ENCODE data around the gene WNK4. TPM values are rescaled to one million over a fixed set of nuclear protein-coding genes. Genes with fewer than 3 reads are reported as not detected.

Gene WNK4
- total and polyA plus RNA-seq, 9 of the 15 experiments (the other 6 are each of a cell fraction or from before 2014, with no cell fraction given), result 0.32 to 25.8 (median 4.5) TPM

- TF ChIP-seq USF2 (CRISPR knock-in tag; IDR thresholded peaks at IDR 0.05), result no peak
- no peak for TF ChIP-seq GATAD2B (IDR thresholded peaks at IDR 0.05; ENCODE audit: borderline replicate concordance)
- TF ChIP-seq PHF20 (IDR thresholded peaks at IDR 0.05; ENCODE audit: partially characterized antibody), result no peak
- TF ChIP-seq ZBTB8A (IDR thresholded peaks at IDR 0.05; ENCODE audit: partially characterized antibody), result no peak
- peak; percentile 79 for TF ChIP-seq CTBP1 (IDR thresholded peaks at IDR 0.05; ENCODE audit: borderline replicate concordance)
- no peak for TF ChIP-seq MXI1 (IDR thresholded peaks at IDR 0.05; ENCODE audit: low read depth, low read length)
- TF ChIP-seq TAF1 (IDR thresholded peaks at IDR 0.05; ENCODE audit: control insufficient read depth, extremely low read depth, insufficient read depth, low read length, severe bottlenecking), result peak; percentile 58
- TF ChIP-seq TRIM24 (IDR thresholded peaks at IDR 0.05), result peak in 1 of 2 experiments; percentile 55; a peak in 2 of 4 replicates
- no peak for TF ChIP-seq SMAD3 (CRISPR knock-in tag; conservative IDR thresholded peaks at IDR 0.05)
- TF ChIP-seq TFE3 (CRISPR knock-in tag; IDR thresholded peaks at IDR 0.05), result no peak
- TF ChIP-seq E2F5 (CRISPR knock-in tag; IDR thresholded peaks at IDR 0.05), result 0 out of 2 replicates have a peak, but pooled peaks have one; percentile 27
- no peak for TF ChIP-seq ZNF507 (tag; conservative IDR thresholded peaks at IDR 0.05)
- no peak for TF ChIP-seq RCOR1 (IDR thresholded peaks at IDR 0.05; ENCODE audit: borderline replicate concordance in 1 of 2, low read depth in 2 of 2, low read length in 2 of 2)
- TF ChIP-seq SETDB1 (IDR thresholded peaks at IDR 0.05; ENCODE audit: low read length), result no peak
- no peak for TF ChIP-seq PATZ1 (CRISPR knock-in tag; IDR thresholded peaks at IDR 0.05; ENCODE audit: borderline replicate concordance)
- TF ChIP-seq HMBOX1 (IDR thresholded peaks at IDR 0.05), result no peak
- TF ChIP-seq ZNF384 (IDR thresholded peaks at IDR 0.05; ENCODE audit: low read depth, low read length), result no peak
- no peak for TF ChIP-seq ASH1L (IDR thresholded peaks at IDR 0.05; ENCODE audit: borderline replicate concordance, low read depth, partially characterized antibody)
- peak; percentile 70 for TF ChIP-seq TFAP4 (CRISPR knock-in tag; IDR thresholded peaks at IDR 0.05; ENCODE audit: borderline replicate concordance)
- no peak for TF ChIP-seq SMARCC2 (IDR thresholded peaks at IDR 0.05; ENCODE audit: low read depth)
Measured at GRCh38 chr17:42744806-42745617, 35.4 kb upstream of the WNK4 start, which contains the start of gene EZH1 (continued).

All from K562 (cell line).